GM12873 (cell line): Measurements from ENCODE around the gene PACS1.

ENCODE experiments used
- CTCF ChIP-seq: IDR thresholded peaks from 2 replicates; pipeline ENCODE4 v1.5.1; 2012; ENCODE audit warnings: low read depth, mild to moderate bottlenecking, moderate library complexity, low read length, control low read depth; ENCODE audit not compliant: insufficient read depth; ENCODE audit errors: missing control alignments

Gene PACS1

DNA sequence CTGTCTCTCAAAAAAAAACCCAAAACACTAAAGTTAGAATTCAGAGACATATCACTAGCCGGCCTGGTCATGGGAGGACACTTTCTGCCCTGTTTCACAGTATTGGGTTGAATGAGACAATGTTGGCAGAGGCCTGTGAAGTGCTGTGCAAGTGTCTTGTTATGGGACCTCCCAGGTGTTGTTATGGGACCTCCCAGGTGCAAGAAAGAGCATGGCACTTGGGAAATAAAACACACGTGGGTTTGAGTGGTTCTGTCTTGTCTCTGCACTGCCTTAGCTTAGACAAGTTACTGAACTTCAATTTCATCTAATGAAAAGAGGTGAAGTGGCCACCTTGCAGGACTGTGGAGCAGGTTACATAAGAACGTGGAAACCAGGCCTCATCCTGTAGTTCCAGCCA is 169.4 kb downstream of the PACS1 start:
- no peak for TF ChIP-seq CTCF

DNA sequence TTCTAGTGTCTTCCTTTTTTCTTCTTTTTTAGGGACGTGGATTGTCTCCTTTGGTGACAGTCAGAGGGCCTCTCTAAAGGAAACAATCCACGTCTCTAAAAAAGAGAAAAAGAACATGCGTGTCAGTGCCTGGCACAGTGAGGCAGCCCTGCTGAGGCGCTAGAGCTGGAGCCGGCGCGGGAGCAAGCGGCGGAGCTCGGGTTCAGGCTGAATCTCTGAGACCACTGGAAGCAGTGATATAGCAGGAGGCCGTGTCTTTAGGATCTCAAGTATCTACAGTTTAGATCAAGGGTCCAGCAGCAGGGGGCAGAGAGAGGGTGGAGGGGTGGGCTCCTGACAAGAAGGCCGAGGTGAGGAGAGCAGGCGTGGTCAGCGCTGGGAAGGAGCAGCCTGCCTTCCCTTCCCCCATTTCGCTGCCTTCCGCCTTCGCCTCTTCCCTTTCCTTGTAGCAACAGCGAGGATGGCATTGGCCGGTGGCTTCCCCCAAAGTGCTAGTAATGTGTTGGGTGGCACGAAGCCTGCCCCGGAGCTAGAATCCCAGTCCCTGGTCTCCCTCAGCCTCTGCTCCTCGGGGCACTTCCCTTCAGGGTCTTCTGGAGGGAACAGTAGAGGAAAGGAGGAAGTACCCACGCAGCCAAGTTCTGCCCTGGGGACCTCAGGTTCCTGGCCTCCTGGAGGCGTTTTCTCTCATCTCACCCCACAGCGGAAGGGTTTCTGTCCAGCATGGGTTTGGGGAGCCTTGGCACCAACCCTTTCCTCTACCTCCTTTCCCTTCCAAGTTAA is 170.1 kb downstream of the PACS1 start:
- no peak for TF ChIP-seq CTCF

DNA sequence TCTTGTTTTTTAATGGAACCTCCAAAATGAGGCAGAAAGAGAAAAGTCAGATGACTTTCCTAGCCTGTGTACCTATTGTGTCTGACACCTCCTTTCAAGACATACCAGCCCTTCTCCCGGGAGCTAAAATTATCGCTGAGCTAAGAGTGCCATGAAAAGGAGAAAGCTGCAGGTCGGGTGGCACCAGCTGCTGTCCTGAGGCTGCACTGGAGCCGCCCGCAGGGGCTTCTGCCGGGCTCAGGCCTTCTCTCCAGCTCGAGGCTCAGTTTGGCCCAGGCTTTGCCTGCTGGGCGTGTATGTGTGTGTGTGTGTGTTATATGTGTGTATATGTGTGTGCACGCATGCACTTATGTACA is 170.7 kb downstream of the PACS1 start:
- TF ChIP-seq CTCF: no peak

DNA sequence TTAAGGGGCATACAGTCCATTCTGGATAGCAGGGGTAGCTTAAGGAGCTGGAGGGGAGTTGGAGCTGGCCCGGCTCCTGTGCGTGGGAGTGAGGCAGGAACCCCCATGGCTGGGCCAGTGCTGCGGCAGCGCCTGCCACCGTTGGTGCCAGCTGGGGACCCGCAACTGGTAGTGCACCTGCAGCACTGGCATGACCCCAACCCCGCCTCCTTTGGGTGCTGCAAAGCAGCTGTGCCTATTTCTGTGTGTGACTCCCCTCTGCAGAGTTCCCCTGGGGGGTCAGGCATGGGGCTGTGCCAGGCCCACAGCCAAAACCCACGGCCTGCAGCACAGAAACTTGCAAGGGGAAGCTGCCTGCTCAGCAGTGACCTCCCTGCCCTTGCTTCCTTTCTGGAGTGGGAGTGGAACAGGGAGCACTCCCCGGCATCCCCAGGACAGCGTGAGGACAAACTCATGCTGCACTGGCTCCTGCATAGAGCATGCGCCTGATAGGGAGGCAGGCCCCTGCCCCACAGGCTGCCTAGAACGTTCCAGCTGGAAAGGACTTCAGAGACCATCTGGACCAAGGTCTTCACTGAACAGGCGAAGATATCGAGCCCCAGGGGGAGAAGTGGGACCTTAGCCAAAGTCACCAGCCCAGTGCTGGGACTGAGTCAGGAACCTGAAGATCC is 172.2 kb downstream of the PACS1 start:
- no peak for TF ChIP-seq CTCF

DNA sequence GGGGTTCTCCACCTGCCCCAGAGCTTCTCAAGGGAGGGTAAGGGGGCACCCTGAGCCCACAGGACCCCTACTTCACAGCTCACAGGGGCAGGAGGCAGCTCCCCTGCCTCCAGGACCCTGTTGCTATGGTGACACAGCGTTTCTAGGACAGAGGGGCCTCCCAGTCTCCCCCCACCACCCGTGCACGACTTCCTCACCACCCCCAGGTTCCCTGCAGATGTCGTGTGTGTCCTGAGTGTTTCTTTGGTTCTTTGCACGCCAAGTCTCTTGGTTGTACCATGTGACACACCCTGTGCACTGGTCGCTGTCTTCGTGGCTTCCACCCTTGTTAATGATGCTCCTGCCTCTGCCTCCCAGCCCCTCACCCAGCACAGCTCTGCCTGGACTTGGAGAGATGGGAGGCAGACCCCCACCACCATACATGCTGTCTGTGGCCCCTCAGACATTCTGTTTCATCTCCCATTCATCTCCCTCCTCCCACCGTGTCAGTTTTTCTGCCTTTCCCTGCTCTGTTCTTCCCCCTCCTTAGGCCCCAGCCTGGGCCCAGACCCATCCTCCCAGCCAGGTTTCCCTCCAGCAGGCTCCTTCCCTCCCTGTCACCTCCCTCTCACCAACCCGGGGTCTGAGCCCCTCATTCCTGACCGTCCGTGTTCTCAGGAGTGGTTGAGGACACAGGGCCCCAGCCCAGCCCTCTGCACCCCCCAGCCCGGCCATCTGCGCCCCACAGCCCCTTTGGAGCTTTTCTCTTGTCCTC is 173.9 kb downstream of the PACS1 start:
- TF ChIP-seq CTCF: no peak

GRCh38 chr11:66247295-66247694 is 177.2 kb downstream of the PACS1 start:
- no peak for TF ChIP-seq CTCF

DNA sequence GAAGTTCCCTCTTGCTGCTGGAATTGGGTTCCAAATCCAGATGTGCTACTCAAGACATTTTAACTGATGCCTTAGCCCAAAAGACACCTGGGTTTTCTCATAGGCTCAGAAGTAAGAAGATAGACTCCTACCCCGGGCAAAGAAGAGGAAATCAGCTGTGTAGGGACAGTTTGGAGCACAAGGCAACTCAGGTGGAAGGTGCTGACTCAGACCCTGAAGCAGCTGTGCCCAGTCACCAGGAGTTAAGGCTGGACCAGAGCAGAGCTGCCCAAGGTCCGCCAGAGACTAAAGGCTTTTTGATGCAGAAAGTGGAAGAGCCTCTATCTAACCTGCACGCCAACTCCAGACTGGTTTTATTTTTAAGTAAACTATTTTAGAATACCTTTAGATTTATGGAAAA is 177.7 kb downstream of the PACS1 start:
- no peak for TF ChIP-seq CTCF
